Adrenal gland (tissue), 12 donors: Measurements from ENCODE around the gene GFRA1. TPM values are rescaled to one million over a fixed set of nuclear protein-coding genes. Genes with fewer than 3 reads are reported as not detected.

Source experiments
- DNase-seq, 7 donors: peaks; one replicate each; pipeline ENCODE4 v3.0.0-alpha.2; 2019 to 2020
- H3K27ac ChIP-seq, 5 donors: fragments of 200-600 bp; sonication (generic) in 4 of 5; 1 replicate in 3 of 5; 2 replicates in 2 of 5; pipeline versions ENCODE4 v1.5.1 to v1.8.0; 2016 to 2020; ENCODE audit warnings: mild to moderate bottlenecking in 1 of 5
- H3K27me3 ChIP-seq: fragments of 200-600 bp; 2 replicates; pipeline ENCODE4 v1.8.0; 2021
- H3K36me3 ChIP-seq, 2 donors: fragments of 200-600 bp; replicated peaks in 1 of 2; 1 replicate in 1 of 2; 2 replicates in 1 of 2; pipeline versions ENCODE4 v1.5.1 to v1.8.0; 2018 to 2022
- H3K4me1 ChIP-seq, 2 donors: fragments of 200-600 bp; replicated peaks in 1 of 2; 1 replicate in 1 of 2; 2 replicates in 1 of 2; pipeline versions ENCODE4 v1.5.1 to v1.8.0; 2018 to 2021
- H3K4me3 ChIP-seq, 4 donors: fragments of 200-600 bp; sonication (generic) in 3 of 4; one replicate each; pipeline ENCODE4 v1.5.1; 2016 to 2018
- H3K9me3 ChIP-seq, 3 donors: fragments of 200-600 bp; sonication (generic) in 1 of 3; replicated peaks in 1 of 3; 1 replicate in 2 of 3; 2 replicates in 1 of 3; pipeline versions ENCODE4 v1.5.1 to v1.8.0; 2016 to 2021
- CTCF ChIP-seq, 6 experiments: fragments of 450-650 bp in 4 of 6; fragments of 200-600 bp in 2 of 6; sonication (generic) in 1 of 6; IDR thresholded peaks; 1 replicate in 5 of 6; 2 replicates in 1 of 6; pipeline versions ENCODE4 v1.5.1 to v1.8.0; 2016 to 2021; ENCODE audit warnings: antibody characterized with exemption in 6 of 6, mild to moderate bottlenecking in 2 of 6, moderate library complexity in 1 of 6
- POLR2A ChIP-seq, 2 donors: fragments of 450-650 bp; IDR thresholded peaks; one replicate each; pipeline ENCODE4 v1.6.1; 2017; ENCODE audit warnings: antibody characterized with exemption in 2 of 2, mild to moderate bottlenecking in 2 of 2, moderate library complexity in 1 of 2
- WGBS, 4 donors: extraction: QIAGEN DNeasy Blood & Tissue Kit in 2 of 4; methylation state at CpG; one replicate each; pipeline versions ENCODE4 v1.1.5 to v1.1.7; 2013 to 2017; 5-methylcytosine and 5-hydroxymethylcytosine counted together
- intact Hi-C, 2 donors: fragments of 100-400 bp; cut with DNase I; formaldehyde crosslinking; loops; one replicate each; pipeline versions ENCODE4 v1.14.1 to v1.15.0; 2022 to 2023
- polyA plus RNA-seq, 3 donors: library from polyadenylated mRNA; stranded (reverse); fragments of 200-250 nt in 2 of 3; fragments of 350-450 nt in 1 of 3; fragmentation: Illumina TruSeq in 1 of 3; extraction: RNeasy Lipid Tissue Mini Kit (QIAGEN cat#74804) in 1 of 3; gene quantifications; one replicate each; pipeline ENCODE4 v1.2.3, GENCODE V29; 2013 to 2014
- total RNA-seq, 9 donors: library from RNA; depleted of rRNA in 4 of 9; stranded (reverse); fragments of >200 nt in 4 of 9; fragments of 120-200 nt in 1 of 9; fragmentation: NEBNext Ultra II Directional in 1 of 9; extraction: Animal tissue kit (Norgen Biotek cat#: 25700) in 1 of 9; gene quantifications; one replicate each; pipeline versions ENCODE4 v1.1.0 to v1.2.4, GENCODE V29; 2013 to 2023
- donor health status: healthy with polysubstance abuse.
- donor health status: Bipolar disorder and iron deficiency.
- donor health status: DM: yes; HTN: yes; CAD: no.
- donor health status: DM: no; HTN: no; CAD: no.
- donor health status: DM: no; HTN: no; CAD: no.
- donor health status: DM: yes; HTN: yes; CAD: no.

The GFRA1 gene
- total and polyA plus RNA-seq, 12 donors: 0.61 to 12.9 (median 2.6) TPM

- intact Hi-C loops: no loop called here
Measured at GRCh38 chr10:116226053-116226452, 47.0 kb downstream of the GFRA1 start.

GRCh38 chr10:116223289-116223688, 49.7 kb downstream of the GFRA1 start:
- Histone ChIP-seq H3K36me3 (no peaks in the 10 kb centered on the region), H3K4me1 (no peaks in the 10 kb centered on the region), H3K4me3 (no peak overlapping the region), H3K27me3 (no peaks in the 10 kb centered on the region), H3K9me3 (no peaks in the 10 kb centered on the region), H3K27ac (no peak overlapping the region)
- WGBS, 4 donors: 51 to 91% (median 82%) methylated on average over 3 of the region's 3 CpGs
- intact Hi-C loops: no loop called here
- no peak for DNase-seq
- TF ChIP-seq CTCF (IDR thresholded peaks at IDR 0.05) (no peak), POLR2A (IDR thresholded peaks at IDR 0.05) (no peak)

More at GRCh38 chr10:116226053-116226452, 47.0 kb downstream of the GFRA1 start:
- no peak overlapping the region for H3K27ac ChIP-seq
- no peaks in the 10 kb centered on the region for H3K9me3 ChIP-seq
- H3K4me3 ChIP-seq: no peak overlapping the region
- DNase-seq: no peak
- H3K36me3 ChIP-seq: no peaks in the 10 kb centered on the region
- TF ChIP-seq CTCF (IDR thresholded peaks at IDR 0.05): no peak
- no peak for TF ChIP-seq POLR2A (IDR thresholded peaks at IDR 0.05)
- H3K27me3 ChIP-seq: no peaks in the 10 kb centered on the region
- WGBS, 4 donors: 74 to 89% (median 79%) methylated on average over 5 of the region's 5 CpGs
- no peaks in the 10 kb centered on the region for H3K4me1 ChIP-seq

GRCh38 chr10:116221053-116221452, 52.0 kb downstream of the GFRA1 start:
- 68 to 80% (median 75%) methylated on average over 3 of the region's 3 CpGs for WGBS, 4 donors
- no peaks in the 10 kb centered on the region for H3K36me3 ChIP-seq
- H3K27ac ChIP-seq: no peak overlapping the region
- TF ChIP-seq CTCF (IDR thresholded peaks at IDR 0.05) (no peak), POLR2A (IDR thresholded peaks at IDR 0.05) (no peak)
- H3K9me3 ChIP-seq: no peaks in the 10 kb centered on the region
- no peak overlapping the region for H3K4me3 ChIP-seq
- H3K4me1 ChIP-seq: no peaks in the 10 kb centered on the region
- intact Hi-C loops: no loop called here
- no peaks in the 10 kb centered on the region for H3K27me3 ChIP-seq
- DNase-seq: no peak

- no peak for DNase-seq
- 75 to 84% (median 79%) methylated on average over 3 of the region's 3 CpGs for WGBS, 4 donors
- Histone ChIP-seq H3K27ac (no peak overlapping the region), H3K4me3 (no peak overlapping the region), H3K9me3 (no peaks in the 10 kb centered on the region), H3K4me1 (no peaks in the 10 kb centered on the region), H3K36me3 (no peaks in the 10 kb centered on the region), H3K27me3 (no peaks in the 10 kb centered on the region)
- TF ChIP-seq POLR2A (IDR thresholded peaks at IDR 0.05) (no peak), CTCF (IDR thresholded peaks at IDR 0.05) (no peak)
- intact Hi-C loops: no loop called here
Measured at GRCh38 chr10:116216676-116217075, 56.3 kb downstream of the GFRA1 start.
